T follicular helper cell (primary cell): ENCODE measurements around the gene ABHD14A.

Experiments used
- DNase-seq: peaks from one replicate; pipeline ENCODE4 v3.0.0-alpha.2; 2020; ENCODE audit warnings: low read depth

The ABHD14A gene

GRCh38 chr3:52018319-52019000 is 43.6 kb downstream of the ABHD14A start:
- DNase-seq, result no peak

GRCh38 chr3:52019352-52020080 is 44.7 kb downstream of the ABHD14A start:
- no peak for DNase-seq

- no peak for DNase-seq
These were observed 45.9 kb downstream of the ABHD14A start for GRCh38 chr3:52020796-52021195.

GRCh38 chr3:52021489-52022268 is 46.8 kb downstream of the ABHD14A start:
- DNase-seq, result no peak

GRCh38 chr3:52022323-52023100 is 47.6 kb downstream of the ABHD14A start:
- DNase-seq, result no peak

- DNase-seq, result no peak
These were observed 48.4 kb downstream of the ABHD14A start for GRCh38 chr3:52023101-52023770.

GRCh38 chr3:52023860-52024764 is 49.2 kb downstream of the ABHD14A start:
- DNase-seq, result no peak

GRCh38 chr3:52024765-52025452 is 50.0 kb downstream of the ABHD14A start:
- no peak for DNase-seq

GRCh38 chr3:52025453-52025852 is 50.6 kb downstream of the ABHD14A start:
- DNase-seq, result no peak

GRCh38 chr3:52026041-52026440 is 51.2 kb downstream of the ABHD14A start:
- no peak for DNase-seq

- no peak for DNase-seq
These were observed 53.7 kb downstream of the ABHD14A start for GRCh38 chr3:52028572-52028971.

GRCh38 chr3:52029053-52029452 is 54.2 kb downstream of the ABHD14A start:
- DNase-seq, result no peak

GRCh38 chr3:52029535-52029934 is 54.7 kb downstream of the ABHD14A start:
- no peak for DNase-seq
